ENCODE results near the gene ALKBH8.

ALKBH8 gene

GRCh38 chr11:107494055-107494454 is 71.5 kb downstream of the ALKBH8 start:
- ChIA-PET POLR2A (no interaction called here), CTCF (no interaction called here)
- no CpG with 5 or more reads among the region's 1 CpG for WGBS (ENCODE audit: insufficient coverage)
- Histone ChIP-seq H3K36me3 (ENCODE audit: control insufficient read depth in 4 of 4, insufficient read depth in 4 of 4, low read length in 3 of 4) (no peaks in the 10 kb centered on the region), H3K27me3 (replicated peaks in 2 of 5; ENCODE audit: control insufficient read depth in 4 of 5, insufficient read depth in 5 of 5, low read length in 4 of 5) (peaks cover 0 to under 1% (median 0%) of the 10 kb centered on the region in 5 experiments), H3K9me3 (ENCODE audit: control extremely low read depth in 1 of 5, control insufficient read depth in 4 of 5, insufficient read depth in 2 of 5, low read depth in 1 of 5, low read length in 4 of 5) (no peaks in the 10 kb centered on the region), H3K4me1 (ENCODE audit: control extremely low read depth in 1 of 4, control insufficient read depth in 4 of 4, insufficient read depth in 4 of 4, low read length in 3 of 4) (no peaks in the 10 kb centered on the region), H3K4me3 (ENCODE audit: control insufficient read depth in 1 of 7, extremely low read depth in 1 of 7, insufficient read depth in 4 of 7, low read depth in 2 of 7, low read length in 6 of 7) (no peak overlapping the region), H3K27ac (ENCODE audit: insufficient read depth in 1 of 2, low read depth in 1 of 2, low read length in 2 of 2, poor library complexity in 1 of 2, severe bottlenecking in 2 of 2) (no peak overlapping the region)
- DNase-seq = no peak

GRCh38 chr11:107493117-107493516 is 72.4 kb downstream of the ALKBH8 start:
- ChIA-PET CTCF (no interaction called here), POLR2A (no interaction called here)
- Histone ChIP-seq H3K27me3 (replicated peaks in 2 of 5; ENCODE audit: control insufficient read depth in 4 of 5, insufficient read depth in 5 of 5, low read length in 4 of 5) (peaks cover 0 to 4% (median 0%) of the 10 kb centered on the region in 5 experiments), H3K36me3 (ENCODE audit: control insufficient read depth in 4 of 4, insufficient read depth in 4 of 4, low read length in 3 of 4) (no peaks in the 10 kb centered on the region), H3K27ac (ENCODE audit: insufficient read depth in 1 of 2, low read depth in 1 of 2, low read length in 2 of 2, poor library complexity in 1 of 2, severe bottlenecking in 2 of 2) (no peak overlapping the region), H3K4me3 (ENCODE audit: control insufficient read depth in 1 of 7, extremely low read depth in 1 of 7, insufficient read depth in 4 of 7, low read depth in 2 of 7, low read length in 6 of 7) (no peak overlapping the region), H3K9me3 (ENCODE audit: control extremely low read depth in 1 of 5, control insufficient read depth in 4 of 5, insufficient read depth in 2 of 5, low read depth in 1 of 5, low read length in 4 of 5) (no peaks in the 10 kb centered on the region), H3K4me1 (ENCODE audit: control extremely low read depth in 1 of 4, control insufficient read depth in 4 of 4, insufficient read depth in 4 of 4, low read length in 3 of 4) (no peaks in the 10 kb centered on the region)
- no peak for DNase-seq
- 100% methylated on average over 1 of the region's 1 CpG for WGBS (ENCODE audit: insufficient coverage)

GRCh38 chr11:107490836-107491235 is 74.7 kb downstream of the ALKBH8 start:
- Histone ChIP-seq H3K27ac (ENCODE audit: insufficient read depth in 1 of 2, low read depth in 1 of 2, low read length in 2 of 2, poor library complexity in 1 of 2, severe bottlenecking in 2 of 2) (no peak overlapping the region), H3K4me3 (ENCODE audit: control insufficient read depth in 1 of 7, extremely low read depth in 1 of 7, insufficient read depth in 4 of 7, low read depth in 2 of 7, low read length in 6 of 7) (no peak overlapping the region), H3K36me3 (ENCODE audit: control insufficient read depth in 4 of 4, insufficient read depth in 4 of 4, low read length in 3 of 4) (no peaks in the 10 kb centered on the region), H3K4me1 (ENCODE audit: control extremely low read depth in 1 of 4, control insufficient read depth in 4 of 4, insufficient read depth in 4 of 4, low read length in 3 of 4) (no peaks in the 10 kb centered on the region), H3K9me3 (ENCODE audit: control extremely low read depth in 1 of 5, control insufficient read depth in 4 of 5, insufficient read depth in 2 of 5, low read depth in 1 of 5, low read length in 4 of 5) (no peaks in the 10 kb centered on the region), H3K27me3 (replicated peaks in 2 of 5; ENCODE audit: control insufficient read depth in 4 of 5, insufficient read depth in 5 of 5, low read length in 4 of 5) (peaks cover 0 to 4% (median 0%) of the 10 kb centered on the region in 5 experiments)
- ChIA-PET POLR2A (no interaction called here), CTCF (no interaction called here)
- WGBS (ENCODE audit: insufficient coverage) = no CpG with 5 or more reads among the region's 2 CpGs
- DNase-seq = no peak

DNA sequence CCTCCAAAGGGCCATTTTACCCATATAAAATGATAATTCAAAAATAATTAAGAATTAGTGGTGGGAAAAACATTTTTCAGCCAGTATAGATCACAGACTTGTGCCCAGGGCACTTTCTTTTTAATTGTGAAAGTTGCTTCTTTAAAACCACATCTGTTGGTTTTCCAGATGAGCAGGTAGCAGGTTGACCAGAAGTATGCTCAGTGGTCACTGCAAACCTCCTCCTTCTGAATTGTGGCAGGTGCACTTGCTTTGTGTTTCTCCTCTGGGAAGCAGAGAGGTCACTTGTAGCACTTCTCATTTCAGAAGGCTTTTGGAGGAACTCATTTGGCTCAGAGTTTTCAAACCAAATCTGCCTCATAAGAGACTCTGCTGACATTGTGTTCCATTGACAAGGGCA is 83.3 kb downstream of the ALKBH8 start:
- no peak overlapping the region for H3K4me3 ChIP-seq (ENCODE audit: control insufficient read depth in 1 of 7, extremely low read depth in 1 of 7, insufficient read depth in 4 of 7, low read depth in 2 of 7, low read length in 6 of 7)
- no peaks in the 10 kb centered on the region for H3K36me3 ChIP-seq (ENCODE audit: control insufficient read depth in 4 of 4, insufficient read depth in 4 of 4, low read length in 3 of 4)
- H3K27ac ChIP-seq (ENCODE audit: insufficient read depth in 1 of 2, low read depth in 1 of 2, low read length in 2 of 2, poor library complexity in 1 of 2, severe bottlenecking in 2 of 2) = no peak overlapping the region
- peaks cover 0 to 6% (median 2%) of the 10 kb centered on the region in 5 experiments for H3K27me3 ChIP-seq (replicated peaks in 2 of 5; ENCODE audit: control insufficient read depth in 4 of 5, insufficient read depth in 5 of 5, low read length in 4 of 5)
- ChIA-PET CTCF (no interaction called here), POLR2A (no interaction called here)
- no peaks in the 10 kb centered on the region for H3K9me3 ChIP-seq (ENCODE audit: control extremely low read depth in 1 of 5, control insufficient read depth in 4 of 5, insufficient read depth in 2 of 5, low read depth in 1 of 5, low read length in 4 of 5)
- no peak for DNase-seq
- no peaks in the 10 kb centered on the region for H3K4me1 ChIP-seq (ENCODE audit: control extremely low read depth in 1 of 4, control insufficient read depth in 4 of 4, insufficient read depth in 4 of 4, low read length in 3 of 4)

GRCh38 chr11:107478922-107479321 is 86.6 kb downstream of the ALKBH8 start:
- no peak overlapping the region for H3K4me3 ChIP-seq (ENCODE audit: control insufficient read depth in 1 of 7, extremely low read depth in 1 of 7, insufficient read depth in 4 of 7, low read depth in 2 of 7, low read length in 6 of 7)
- H3K27me3 ChIP-seq (replicated peaks in 2 of 5; ENCODE audit: control insufficient read depth in 4 of 5, insufficient read depth in 5 of 5, low read length in 4 of 5) = peaks cover 0 to 9% (median 8%) of the 10 kb centered on the region in 5 experiments
- DNase-seq = no peak
- H3K9me3 ChIP-seq (ENCODE audit: control extremely low read depth in 1 of 5, control insufficient read depth in 4 of 5, insufficient read depth in 2 of 5, low read depth in 1 of 5, low read length in 4 of 5) = no peaks in the 10 kb centered on the region
- no peak overlapping the region for H3K27ac ChIP-seq (ENCODE audit: insufficient read depth in 1 of 2, low read depth in 1 of 2, low read length in 2 of 2, poor library complexity in 1 of 2, severe bottlenecking in 2 of 2)
- ChIA-PET POLR2A (no interaction called here), CTCF (no interaction called here)
- H3K36me3 ChIP-seq (ENCODE audit: control insufficient read depth in 4 of 4, insufficient read depth in 4 of 4, low read length in 3 of 4) = no peaks in the 10 kb centered on the region
- no peaks in the 10 kb centered on the region for H3K4me1 ChIP-seq (ENCODE audit: control extremely low read depth in 1 of 4, control insufficient read depth in 4 of 4, insufficient read depth in 4 of 4, low read length in 3 of 4)

DNA sequence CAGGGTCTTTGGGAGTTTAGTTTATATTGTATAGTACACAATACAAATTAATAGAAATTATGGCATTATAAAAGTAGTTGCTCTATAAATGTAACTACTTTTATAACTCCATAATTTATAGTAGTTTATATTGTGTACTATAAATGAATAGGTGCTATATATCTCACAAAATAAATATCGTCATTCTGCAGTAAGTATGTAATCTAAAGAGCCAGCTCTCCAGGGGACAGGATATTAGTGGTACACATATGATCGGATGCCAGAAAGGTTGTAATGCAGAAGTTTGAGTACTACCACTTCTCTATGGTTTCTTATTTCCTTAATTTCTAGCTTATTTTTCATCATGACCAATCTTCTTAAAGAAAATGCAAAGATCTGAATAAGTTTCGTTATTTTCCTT is 87.7 kb downstream of the ALKBH8 start:
- no peak overlapping the region for H3K4me3 ChIP-seq (ENCODE audit: control insufficient read depth in 1 of 7, extremely low read depth in 1 of 7, insufficient read depth in 4 of 7, low read depth in 2 of 7, low read length in 6 of 7)
- H3K27ac ChIP-seq (ENCODE audit: insufficient read depth in 1 of 2, low read depth in 1 of 2, low read length in 2 of 2, poor library complexity in 1 of 2, severe bottlenecking in 2 of 2) = no peak overlapping the region
- no peaks in the 10 kb centered on the region for H3K36me3 ChIP-seq (ENCODE audit: control insufficient read depth in 4 of 4, insufficient read depth in 4 of 4, low read length in 3 of 4)
- no peak for DNase-seq
- H3K27me3 ChIP-seq (replicated peaks in 2 of 5; ENCODE audit: control insufficient read depth in 4 of 5, insufficient read depth in 5 of 5, low read length in 4 of 5) = peaks cover 0 to 9% (median 5%) of the 10 kb centered on the region in 5 experiments
- H3K9me3 ChIP-seq (ENCODE audit: control extremely low read depth in 1 of 5, control insufficient read depth in 4 of 5, insufficient read depth in 2 of 5, low read depth in 1 of 5, low read length in 4 of 5) = no peaks in the 10 kb centered on the region
- H3K4me1 ChIP-seq (ENCODE audit: control extremely low read depth in 1 of 4, control insufficient read depth in 4 of 4, insufficient read depth in 4 of 4, low read length in 3 of 4) = no peaks in the 10 kb centered on the region
- ChIA-PET CTCF (no interaction called here), POLR2A (no interaction called here)
- no CpG with 5 or more reads among the region's 3 CpGs for WGBS (ENCODE audit: insufficient coverage)

DNA sequence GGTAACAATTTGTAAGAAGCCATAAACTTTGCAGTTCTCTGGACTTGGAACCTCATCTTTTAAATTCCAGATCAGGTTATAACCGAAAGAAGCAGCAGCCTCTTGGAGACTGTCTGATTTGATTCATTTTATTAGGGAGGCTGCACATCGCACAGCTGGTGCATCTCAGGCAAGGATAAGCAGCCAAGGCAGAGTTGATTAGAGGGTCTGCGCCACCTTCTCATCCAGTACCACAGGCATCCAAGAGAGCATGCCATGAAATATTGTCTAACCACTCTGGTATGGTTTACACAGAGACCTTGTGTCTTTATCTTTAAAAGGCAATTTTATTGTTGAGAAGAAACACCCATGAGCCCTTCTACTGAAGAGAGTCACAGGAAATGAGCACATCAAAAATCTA is 91.7 kb downstream of the ALKBH8 start:
- Histone ChIP-seq H3K27me3 (replicated peaks in 2 of 5; ENCODE audit: control insufficient read depth in 4 of 5, insufficient read depth in 5 of 5, low read length in 4 of 5) (peaks cover 0 to 10% (median 5%) of the 10 kb centered on the region in 5 experiments), H3K4me1 (ENCODE audit: control extremely low read depth in 1 of 4, control insufficient read depth in 4 of 4, insufficient read depth in 4 of 4, low read length in 3 of 4) (no peaks in the 10 kb centered on the region), H3K4me3 (ENCODE audit: control insufficient read depth in 1 of 7, extremely low read depth in 1 of 7, insufficient read depth in 4 of 7, low read depth in 2 of 7, low read length in 6 of 7) (no peak overlapping the region), H3K9me3 (ENCODE audit: control extremely low read depth in 1 of 5, control insufficient read depth in 4 of 5, insufficient read depth in 2 of 5, low read depth in 1 of 5, low read length in 4 of 5) (peaks cover 0 to 2% (median 0%) of the 10 kb centered on the region in 5 experiments), H3K27ac (ENCODE audit: insufficient read depth in 1 of 2, low read depth in 1 of 2, low read length in 2 of 2, poor library complexity in 1 of 2, severe bottlenecking in 2 of 2) (no peak overlapping the region), H3K36me3 (ENCODE audit: control insufficient read depth in 4 of 4, insufficient read depth in 4 of 4, low read length in 3 of 4) (no peaks in the 10 kb centered on the region)
- DNase-seq = no peak
- no CpG with 5 or more reads among the region's 3 CpGs for WGBS (ENCODE audit: insufficient coverage)
- ChIA-PET CTCF (interaction anchor here (0.6 kb wide), 1 partner anchor 11 kb away, joined by 3 read pairs; no protein-coding TSS in a partner anchor), POLR2A (no interaction called here)
